GM06990 (cell line): ENCODE results near the gene NEXMIF.

Experiments used
- DNase-seq: peaks from one replicate; pipeline ENCODE4 v3.0.0-alpha.2; 2011; ENCODE audit not compliant: insufficient read length; ENCODE audit errors: extremely low read depth
- H3K27me3 ChIP-seq: replicated peaks from 2 replicates; pipeline ENCODE4 v1.6.0; 2011; ENCODE audit warnings: low read length; ENCODE audit not compliant: control insufficient read depth, insufficient read depth
- H3K36me3 ChIP-seq: 2 replicates; pipeline ENCODE4 v1.5.1; 2011; ENCODE audit warnings: low read length; ENCODE audit not compliant: control insufficient read depth, insufficient read depth
- H3K4me3 ChIP-seq: replicated peaks from 2 replicates; pipeline ENCODE4 v1.5.1; 2011; ENCODE audit warnings: low read depth, mild to moderate bottlenecking, control low read depth, low read length
- CTCF ChIP-seq: IDR thresholded peaks from 2 replicates; pipeline ENCODE4 v1.5.1; 2011; ENCODE audit warnings: low read length, control low read depth, mild to moderate bottlenecking, inconsistent platforms; ENCODE audit not compliant: insufficient read depth, poor library complexity, severe bottlenecking

NEXMIF gene

GRCh38 chrX:74684466-74684865 is 240.8 kb downstream of the NEXMIF start:
- no peak for TF ChIP-seq CTCF
- Histone ChIP-seq H3K36me3 (no peaks in the 10 kb centered on the region), H3K4me3 (no peak overlapping the region), H3K27me3 (no peaks in the 10 kb centered on the region)
- no peak for DNase-seq
